Gastrocnemius medialis (tissue), 4 donors: ENCODE measurements around the gene PPRC1.

Source experiments
- POLR2A ChIP-seq, 2 donors: fragments of 450-650 bp; IDR thresholded peaks; one replicate each; pipeline ENCODE4 v1.6.1; 2017; ENCODE audit warnings: antibody characterized with exemption in 2 of 2, mild to moderate bottlenecking in 2 of 2, moderate library complexity in 2 of 2
- TF ChIP-seq, protein P1 (sequence below), 5 experiments: fragments of 450-650 bp in 3 of 5; fragments of 200-600 bp in 2 of 5; sonication (generic) in 2 of 5; IDR thresholded peaks in 4 of 5; conservative IDR thresholded peaks in 1 of 5; 1 replicate in 4 of 5; 2 replicates in 1 of 5; pipeline ENCODE4 v1.5.1; 2016 to 2019; ENCODE audit warnings: antibody characterized with exemption in 5 of 5, mild to moderate bottlenecking in 3 of 5, moderate library complexity in 3 of 5

GRCh38 chr10:102185811-102186527, 53.1 kb downstream of the PPRC1 start:
- TF ChIP-seq, protein P1, sequence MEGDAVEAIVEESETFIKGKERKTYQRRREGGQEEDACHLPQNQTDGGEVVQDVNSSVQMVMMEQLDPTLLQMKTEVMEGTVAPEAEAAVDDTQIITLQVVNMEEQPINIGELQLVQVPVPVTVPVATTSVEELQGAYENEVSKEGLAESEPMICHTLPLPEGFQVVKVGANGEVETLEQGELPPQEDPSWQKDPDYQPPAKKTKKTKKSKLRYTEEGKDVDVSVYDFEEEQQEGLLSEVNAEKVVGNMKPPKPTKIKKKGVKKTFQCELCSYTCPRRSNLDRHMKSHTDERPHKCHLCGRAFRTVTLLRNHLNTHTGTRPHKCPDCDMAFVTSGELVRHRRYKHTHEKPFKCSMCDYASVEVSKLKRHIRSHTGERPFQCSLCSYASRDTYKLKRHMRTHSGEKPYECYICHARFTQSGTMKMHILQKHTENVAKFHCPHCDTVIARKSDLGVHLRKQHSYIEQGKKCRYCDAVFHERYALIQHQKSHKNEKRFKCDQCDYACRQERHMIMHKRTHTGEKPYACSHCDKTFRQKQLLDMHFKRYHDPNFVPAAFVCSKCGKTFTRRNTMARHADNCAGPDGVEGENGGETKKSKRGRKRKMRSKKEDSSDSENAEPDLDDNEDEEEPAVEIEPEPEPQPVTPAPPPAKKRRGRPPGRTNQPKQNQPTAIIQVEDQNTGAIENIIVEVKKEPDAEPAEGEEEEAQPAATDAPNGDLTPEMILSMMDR (IDR thresholded peaks at IDR 0.05 in 4 of 5, conservative IDR thresholded peaks at IDR 0.05 in 1 of 5), result no peak
- no peak for TF ChIP-seq POLR2A (IDR thresholded peaks at IDR 0.05)
